Spleen (tissue), 11 donors: ENCODE results near the gene NDUFS3. TPM values are rescaled to one million over a fixed set of nuclear protein-coding genes. Genes with fewer than 3 reads are reported as not detected.

Experiments used
- DNase-seq: peaks from one replicate; pipeline ENCODE4 v3.0.0-alpha.2; 2020
- H3K27ac ChIP-seq, 8 donors: fragments of 200-600 bp; sonication (generic) in 7 of 8; 1 replicate in 4 of 8; 2 replicates in 4 of 8; pipeline versions ENCODE4 v1.5.0 to v1.8.0; 2016 to 2021; ENCODE audit warnings: inconsistent platforms in 4 of 8, mild to moderate bottlenecking in 4 of 8, moderate library complexity in 1 of 8
- H3K27me3 ChIP-seq, 7 donors: fragments of 200-600 bp; sonication (generic) in 6 of 7; replicated peaks in 1 of 7; 1 replicate in 4 of 7; 2 replicates in 3 of 7; pipeline versions ENCODE4 v1.5.0 to v1.8.0; 2016 to 2021; ENCODE audit warnings: inconsistent platforms in 3 of 7, mild to moderate bottlenecking in 1 of 7
- H3K36me3 ChIP-seq, 6 donors: fragments of 200-600 bp; sonication (generic) in 5 of 6; 1 replicate in 4 of 6; 2 replicates in 2 of 6; pipeline versions ENCODE4 v1.5.0 to v1.8.0; 2016 to 2021; ENCODE audit warnings: inconsistent platforms in 2 of 6
- H3K4me1 ChIP-seq, 6 donors: fragments of 200-600 bp; sonication (generic) in 5 of 6; 1 replicate in 3 of 6; 2 replicates in 3 of 6; pipeline versions ENCODE4 v1.5.0 to v1.8.0; 2016 to 2021; ENCODE audit warnings: inconsistent platforms in 3 of 6
- H3K4me3 ChIP-seq, 8 donors: fragments of 200-600 bp; sonication (generic) in 7 of 8; 1 replicate in 4 of 8; 2 replicates in 4 of 8; pipeline versions ENCODE4 v1.5.0 to v1.8.0; 2016 to 2021; ENCODE audit warnings: inconsistent platforms in 4 of 8, mild to moderate bottlenecking in 4 of 8, moderate library complexity in 2 of 8
- H3K9me3 ChIP-seq, 8 donors: fragments of 200-600 bp; sonication (generic) in 7 of 8; 1 replicate in 4 of 8; 2 replicates in 4 of 8; pipeline versions ENCODE4 v1.5.0 to v1.8.0; 2016 to 2021; ENCODE audit warnings: inconsistent platforms in 4 of 8
- POLR2A ChIP-seq, 3 donors: fragments of 450-650 bp; IDR thresholded peaks; one replicate each; pipeline ENCODE4 v1.5.1; 2017; ENCODE audit warnings: antibody characterized with exemption in 3 of 3, mild to moderate bottlenecking in 1 of 3
- POLR2AphosphoS5 ChIP-seq, 3 donors: sonication (generic); formaldehyde crosslinking; IDR thresholded peaks; one replicate each; pipeline ENCODE4 v1.5.1; 2017; ENCODE audit warnings: antibody characterized with exemption in 3 of 3
- WGBS, 5 donors: extraction: QIAGEN DNeasy Blood & Tissue Kit in 3 of 5; methylation state at CpG; one replicate each; pipeline versions ENCODE4 v1.1.5 to v1.1.7; 2013 to 2018; 5-methylcytosine and 5-hydroxymethylcytosine counted together
- intact Hi-C: fragments of 100-400 bp; cut with DNase I; formaldehyde crosslinking; loops from one replicate; pipeline ENCODE4 v1.15.0; 2023; ENCODE audit warnings: low total_unique reads
- polyA plus RNA-seq, 3 donors: library from polyadenylated mRNA; stranded (reverse); fragments of 200-250 nt; gene quantifications; one replicate each; pipeline ENCODE4 v1.2.1, GENCODE V29; 2013
- total RNA-seq, 7 donors: library from RNA; depleted of rRNA in 3 of 7; stranded (reverse); fragments of >200 nt in 3 of 7; fragmentation: NEBNext Ultra II Directional in 4 of 7; extraction: Animal tissue kit (Norgen Biotek cat#: 25700) in 4 of 7; gene quantifications; one replicate each; pipeline versions ENCODE4 v1.1.0 to v1.2.1, GENCODE V29; 2016 to 2021
- TF ChIP-seq, protein P1 (sequence below), 11 experiments: fragments of 200-600 bp in 7 of 11; fragments of 450-650 bp in 4 of 11; sonication (generic) in 4 of 11; IDR thresholded peaks in 8 of 11; conservative IDR thresholded peaks in 3 of 11; 1 replicate in 7 of 11; 2 replicates in 4 of 11; pipeline versions ENCODE4 v1.4.0 to v1.8.0; 2016 to 2021; ENCODE audit warnings: antibody characterized with exemption in 11 of 11, inconsistent platforms in 4 of 11, mild to moderate bottlenecking in 1 of 11
- donor health status: healthy with polysubstance abuse.
- donor health status: DM: no; HTN: no; CAD: no; lungs with moderate emphysema.
- donor health status: DM: no; HTN: no; CAD: no.
- donor health status: Bipolar disorder and iron deficiency.
- donor health status: healthy.
- donor health status: DM: no; HTN: no; CAD: no.
- donor health status: DM: yes; HTN: yes; CAD: no.

The NDUFS3 gene
- total and polyA plus RNA-seq, 10 donors: 53.1 to 141 (median 69.6) TPM

DNA sequence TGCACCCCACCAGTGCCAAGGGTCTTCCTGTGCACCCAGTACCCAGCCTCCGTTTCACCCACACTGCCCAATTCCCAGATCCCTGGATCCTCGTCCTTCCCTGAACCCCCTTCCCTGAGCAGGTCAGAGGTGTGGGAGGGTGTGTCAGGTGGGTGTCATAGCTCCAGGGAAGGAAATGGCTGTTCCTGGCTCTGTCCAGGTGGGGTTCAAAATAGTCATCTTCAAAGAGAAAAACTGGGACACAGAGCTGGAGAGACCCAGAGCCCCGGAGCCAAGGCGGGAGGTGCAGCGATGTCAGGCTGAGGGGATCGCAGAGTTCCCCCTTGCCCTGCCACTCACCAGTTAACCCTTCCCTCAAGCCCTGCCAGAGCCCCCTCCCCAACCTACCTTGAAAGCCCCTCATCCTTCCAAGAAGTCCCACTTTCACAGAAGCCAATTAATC, 14.6 kb downstream of the NDUFS3 start:
- Histone ChIP-seq H3K27ac (no peak overlapping the region), H3K9me3 (no peaks in the 10 kb centered on the region), H3K4me3 (peak overlapping the region in 1 of 8 donors; percentile 57), H3K27me3 (peaks cover 0 to 56% (median 25%) of the 10 kb centered on the region in 7 donors), H3K4me1 (peaks cover 0 to 33% (median 18%) of the 10 kb centered on the region in 6 donors), H3K36me3 (no peaks in the 10 kb centered on the region)
- no peak for TF ChIP-seq POLR2AphosphoS5 (IDR thresholded peaks at IDR 0.05)
- intact Hi-C loops: no loop called here
- peak; percentile 25 for DNase-seq
- 3 to 13% (median 6%) methylated on average over 6 of the region's 6 CpGs for WGBS, 5 donors

DNA sequence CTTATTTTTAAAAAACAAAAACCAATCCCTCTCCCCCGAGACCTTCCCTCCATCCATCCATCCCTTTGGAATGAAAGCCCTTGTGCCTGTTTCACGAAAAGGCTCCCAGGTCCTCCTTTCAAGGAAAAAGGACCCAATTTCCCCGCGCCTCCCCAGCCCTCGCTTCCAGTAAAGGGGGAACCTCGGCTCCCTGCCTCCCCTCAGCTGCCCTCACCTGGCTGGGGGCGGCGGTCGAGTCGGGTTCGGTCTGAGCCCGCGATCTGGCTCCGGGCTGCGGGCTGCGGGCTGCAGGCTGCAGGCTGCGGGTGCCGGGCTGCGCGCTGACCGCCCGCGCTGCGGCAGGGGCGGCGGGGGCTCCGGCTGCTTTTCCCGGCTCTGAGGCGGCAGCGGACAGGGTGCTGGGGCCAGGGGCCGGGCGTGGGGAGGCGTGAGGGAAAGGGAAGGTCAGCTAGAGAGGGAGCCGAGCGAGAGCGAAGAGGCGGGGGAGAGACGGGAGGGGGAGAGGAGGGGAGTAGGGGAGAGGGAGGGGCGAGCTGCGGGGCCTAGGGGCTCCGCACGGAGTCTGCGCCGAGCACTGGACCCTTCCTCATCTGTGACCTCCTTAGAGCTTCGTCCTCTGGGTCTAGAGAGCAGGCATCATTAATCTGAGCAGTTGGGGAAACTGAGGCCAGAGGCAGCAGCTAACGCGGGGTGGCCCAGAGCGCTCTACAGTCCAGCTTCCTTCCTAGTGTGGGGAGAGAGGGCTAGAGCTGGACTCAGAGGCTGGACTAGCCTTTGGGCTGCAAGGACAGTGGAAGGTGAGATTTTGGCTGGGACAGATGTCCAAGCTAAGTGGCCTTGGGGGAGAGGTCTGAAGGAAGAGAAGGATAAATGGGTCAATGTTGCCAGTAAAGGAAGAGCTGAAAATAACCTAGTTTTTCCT, 15.3 kb downstream of the NDUFS3 start, which contains the start of gene C1QTNF4:
C1QTNF4 (minus strand) TSS at position 478 of the 922 bp plus-strand sequence. CDS start 3,601 bp downstream, outside the sequence.
- Histone ChIP-seq H3K9me3 (no peaks in the 10 kb centered on the region), H3K36me3 (no peaks in the 10 kb centered on the region), H3K27me3 (peaks cover 0 to 56% (median 25%) of the 10 kb centered on the region in 7 donors), H3K4me3 (peak within 1 kb of the TSS in 6 of 8 donors; percentile 2 to 57 (median 17)), H3K4me1 (peaks cover 0 to 33% (median 18%) of the 10 kb centered on the region in 6 donors), H3K27ac (no peak within 1 kb of the TSS)
- peak; percentile 70 for DNase-seq
- intact Hi-C loops: no loop called here
- 4 to 8% (median 5%) methylated on average over 44 to 48 of the region's 48 CpGs for WGBS, 5 donors
- TF ChIP-seq POLR2AphosphoS5 (IDR thresholded peaks at IDR 0.05) (no peak), POLR2A (IDR thresholded peaks at IDR 0.05) (no peak)
- TF ChIP-seq, protein P1, sequence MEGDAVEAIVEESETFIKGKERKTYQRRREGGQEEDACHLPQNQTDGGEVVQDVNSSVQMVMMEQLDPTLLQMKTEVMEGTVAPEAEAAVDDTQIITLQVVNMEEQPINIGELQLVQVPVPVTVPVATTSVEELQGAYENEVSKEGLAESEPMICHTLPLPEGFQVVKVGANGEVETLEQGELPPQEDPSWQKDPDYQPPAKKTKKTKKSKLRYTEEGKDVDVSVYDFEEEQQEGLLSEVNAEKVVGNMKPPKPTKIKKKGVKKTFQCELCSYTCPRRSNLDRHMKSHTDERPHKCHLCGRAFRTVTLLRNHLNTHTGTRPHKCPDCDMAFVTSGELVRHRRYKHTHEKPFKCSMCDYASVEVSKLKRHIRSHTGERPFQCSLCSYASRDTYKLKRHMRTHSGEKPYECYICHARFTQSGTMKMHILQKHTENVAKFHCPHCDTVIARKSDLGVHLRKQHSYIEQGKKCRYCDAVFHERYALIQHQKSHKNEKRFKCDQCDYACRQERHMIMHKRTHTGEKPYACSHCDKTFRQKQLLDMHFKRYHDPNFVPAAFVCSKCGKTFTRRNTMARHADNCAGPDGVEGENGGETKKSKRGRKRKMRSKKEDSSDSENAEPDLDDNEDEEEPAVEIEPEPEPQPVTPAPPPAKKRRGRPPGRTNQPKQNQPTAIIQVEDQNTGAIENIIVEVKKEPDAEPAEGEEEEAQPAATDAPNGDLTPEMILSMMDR (IDR thresholded peaks at IDR 0.05 in 8 of 11, conservative IDR thresholded peaks at IDR 0.05 in 3 of 11): no peak

DNA sequence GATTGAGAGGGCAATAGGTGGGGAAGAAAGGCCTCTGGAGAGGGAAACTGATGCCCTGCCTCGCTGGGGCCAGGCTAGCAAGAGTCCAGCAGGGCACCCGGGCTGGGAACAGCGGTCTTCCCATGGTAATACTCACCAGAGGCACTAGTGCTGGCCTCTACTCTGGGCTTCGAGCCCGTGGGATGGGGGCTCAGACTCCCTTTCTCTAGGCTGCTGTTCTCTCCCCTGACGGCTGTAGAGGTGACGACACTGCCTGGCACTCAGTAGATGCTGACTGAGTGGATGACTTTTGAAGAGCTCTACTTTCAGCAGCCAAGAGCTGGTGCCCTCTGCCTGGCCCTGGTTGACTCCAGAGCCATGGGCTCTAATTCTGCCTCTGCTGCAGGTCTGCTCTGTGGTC, 16.2 kb downstream of the NDUFS3 start:
- no peak for DNase-seq
- 71 to 84% (median 77%) methylated on average over 3 to 7 of the region's 7 CpGs for WGBS, 5 donors
- intact Hi-C loops: no loop called here

DNA sequence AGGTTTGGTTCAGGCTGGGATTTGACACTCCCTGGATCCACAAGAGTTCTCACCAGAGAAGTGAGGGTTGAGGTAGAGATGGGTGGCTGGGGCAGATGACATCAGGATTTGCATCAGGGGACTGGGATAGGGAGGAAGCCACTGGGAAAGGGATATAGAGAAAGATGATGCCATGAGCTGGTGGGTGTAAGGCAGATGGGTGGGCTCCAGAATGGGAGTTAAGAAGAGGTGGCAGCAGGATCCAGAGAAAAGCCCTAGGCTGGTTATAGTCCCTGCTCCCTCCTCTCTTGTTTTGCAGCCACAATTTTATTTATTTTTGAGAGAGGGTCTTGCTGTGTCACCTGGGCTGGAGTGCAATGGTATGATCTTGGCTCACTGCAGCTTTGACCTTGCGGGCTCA, 17.1 kb downstream of the NDUFS3 start:
- no peak for TF ChIP-seq POLR2A (IDR thresholded peaks at IDR 0.05)
- TF ChIP-seq, protein P1 (IDR thresholded peaks at IDR 0.05 in 8 of 11, conservative IDR thresholded peaks at IDR 0.05 in 3 of 11): no peak
- no peak for TF ChIP-seq POLR2AphosphoS5 (IDR thresholded peaks at IDR 0.05)
- Histone ChIP-seq H3K4me1 (peaks cover 0 to 33% (median 18%) of the 10 kb centered on the region in 6 donors), H3K27me3 (peaks cover 0 to 41% (median 25%) of the 10 kb centered on the region in 7 donors), H3K9me3 (no peaks in the 10 kb centered on the region), H3K27ac (no peak overlapping the region), H3K36me3 (no peaks in the 10 kb centered on the region), H3K4me3 (no peak overlapping the region)
- intact Hi-C loops: no loop called here
- 89 to 100% (median 97%) methylated on average over 1 of the region's 1 CpG for WGBS, 5 donors
- DNase-seq: peak; percentile 14

More for the DNA sequence above, 16.2 kb downstream of the NDUFS3 start:
- no peak overlapping the region for H3K27ac ChIP-seq
- TF ChIP-seq, protein P1 (IDR thresholded peaks at IDR 0.05 in 8 of 11, conservative IDR thresholded peaks at IDR 0.05 in 3 of 11): no peak
- H3K9me3 ChIP-seq: no peaks in the 10 kb centered on the region
- peaks cover 0 to 49% (median 25%) of the 10 kb centered on the region in 7 donors for H3K27me3 ChIP-seq
- H3K4me1 ChIP-seq: peaks cover 0 to 33% (median 18%) of the 10 kb centered on the region in 6 donors
- no peaks in the 10 kb centered on the region for H3K36me3 ChIP-seq
- H3K4me3 ChIP-seq: no peak overlapping the region
